Dermis blood vessel endothelial cell (primary cell): Measurements from ENCODE around the gene PROM2. TPM values are rescaled to one million over a fixed set of nuclear protein-coding genes. Genes with fewer than 3 reads are reported as not detected.
"Not testable (repeated sequence)": the region's sequence is repeated elsewhere in the genome, so short reads cannot be mapped to it uniquely, and the experiment has no call there.

ENCODE experiments used
- DNase-seq: peaks from one replicate; pipeline ENCODE4 v3.0.0; 2010
- total RNA-seq: library from RNA; depleted of rRNA; stranded (reverse); fragments of >200 nt; gene quantifications from 2 replicates; pipeline ENCODE4 v1.2.3, GENCODE V29; 2014

Gene PROM2, protein sequence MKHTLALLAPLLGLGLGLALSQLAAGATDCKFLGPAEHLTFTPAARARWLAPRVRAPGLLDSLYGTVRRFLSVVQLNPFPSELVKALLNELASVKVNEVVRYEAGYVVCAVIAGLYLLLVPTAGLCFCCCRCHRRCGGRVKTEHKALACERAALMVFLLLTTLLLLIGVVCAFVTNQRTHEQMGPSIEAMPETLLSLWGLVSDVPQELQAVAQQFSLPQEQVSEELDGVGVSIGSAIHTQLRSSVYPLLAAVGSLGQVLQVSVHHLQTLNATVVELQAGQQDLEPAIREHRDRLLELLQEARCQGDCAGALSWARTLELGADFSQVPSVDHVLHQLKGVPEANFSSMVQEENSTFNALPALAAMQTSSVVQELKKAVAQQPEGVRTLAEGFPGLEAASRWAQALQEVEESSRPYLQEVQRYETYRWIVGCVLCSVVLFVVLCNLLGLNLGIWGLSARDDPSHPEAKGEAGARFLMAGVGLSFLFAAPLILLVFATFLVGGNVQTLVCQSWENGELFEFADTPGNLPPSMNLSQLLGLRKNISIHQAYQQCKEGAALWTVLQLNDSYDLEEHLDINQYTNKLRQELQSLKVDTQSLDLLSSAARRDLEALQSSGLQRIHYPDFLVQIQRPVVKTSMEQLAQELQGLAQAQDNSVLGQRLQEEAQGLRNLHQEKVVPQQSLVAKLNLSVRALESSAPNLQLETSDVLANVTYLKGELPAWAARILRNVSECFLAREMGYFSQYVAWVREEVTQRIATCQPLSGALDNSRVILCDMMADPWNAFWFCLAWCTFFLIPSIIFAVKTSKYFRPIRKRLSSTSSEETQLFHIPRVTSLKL
- 0.05 and 0.34 TPM in 2 replicates for total RNA-seq

DNA sequence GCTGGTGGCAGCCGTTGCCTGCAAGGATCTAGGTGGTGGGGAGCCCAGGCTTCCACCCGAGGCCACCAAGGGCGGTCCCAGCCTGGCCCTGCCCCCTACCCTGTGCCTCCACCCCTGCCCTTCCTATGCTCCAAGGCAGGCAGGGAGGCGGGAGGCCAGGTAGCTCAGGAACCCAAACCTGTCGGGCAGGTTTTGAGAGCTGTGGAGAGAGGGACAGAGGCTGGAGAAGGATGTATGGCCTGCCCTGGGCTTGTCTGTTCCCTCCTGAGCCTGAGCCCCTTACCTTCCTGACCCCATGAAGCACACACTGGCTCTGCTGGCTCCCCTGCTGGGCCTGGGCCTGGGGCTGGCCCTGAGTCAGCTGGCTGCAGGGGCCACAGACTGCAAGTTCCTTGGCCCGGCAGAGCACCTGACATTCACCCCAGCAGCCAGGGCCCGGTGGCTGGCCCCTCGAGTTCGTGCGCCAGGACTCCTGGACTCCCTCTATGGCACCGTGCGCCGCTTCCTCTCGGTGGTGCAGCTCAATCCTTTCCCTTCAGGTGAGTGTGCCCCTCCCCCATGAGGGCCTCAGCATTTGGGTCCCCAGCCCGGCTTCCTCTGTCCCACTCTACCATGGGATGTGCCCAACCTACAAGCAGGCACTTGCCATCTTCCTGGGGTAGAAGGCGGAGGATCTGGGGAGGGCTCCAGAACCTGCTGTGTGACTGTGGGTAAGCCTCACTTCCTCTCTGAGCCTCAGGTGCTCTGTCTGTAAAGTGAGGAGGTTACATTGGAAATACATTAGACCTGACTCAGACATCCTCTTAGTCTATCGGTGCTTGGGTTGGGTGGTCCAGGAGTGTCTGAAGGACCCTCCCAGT is at the start of gene PROM2:
Gene PROM2, plus strand, starts transcription at position 159 of the 860 bp plus-strand sequence. Its CDS starts 137 bp downstream, at position 296.
- no peak for DNase-seq

DNA sequence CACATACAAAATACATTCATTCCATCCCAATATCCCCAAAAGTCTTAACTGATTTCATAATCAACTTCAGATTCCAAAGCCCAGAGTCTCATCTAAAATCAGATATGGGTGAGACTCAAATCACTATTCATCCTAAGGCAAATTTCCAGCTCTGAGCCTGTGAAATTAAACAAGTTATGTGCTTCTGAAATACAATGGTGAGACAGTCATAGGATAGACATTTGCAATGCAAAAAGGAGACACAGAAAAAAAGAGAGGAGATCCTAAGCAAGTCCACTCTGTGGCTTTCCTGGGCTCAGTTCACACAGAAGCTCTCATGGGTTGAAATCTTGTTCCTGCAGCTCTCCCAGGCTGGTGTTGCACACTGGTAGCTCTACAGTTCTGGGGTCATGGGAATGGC is 48.6 kb upstream of the PROM2 start:
- DNase-seq, result no peak

DNA sequence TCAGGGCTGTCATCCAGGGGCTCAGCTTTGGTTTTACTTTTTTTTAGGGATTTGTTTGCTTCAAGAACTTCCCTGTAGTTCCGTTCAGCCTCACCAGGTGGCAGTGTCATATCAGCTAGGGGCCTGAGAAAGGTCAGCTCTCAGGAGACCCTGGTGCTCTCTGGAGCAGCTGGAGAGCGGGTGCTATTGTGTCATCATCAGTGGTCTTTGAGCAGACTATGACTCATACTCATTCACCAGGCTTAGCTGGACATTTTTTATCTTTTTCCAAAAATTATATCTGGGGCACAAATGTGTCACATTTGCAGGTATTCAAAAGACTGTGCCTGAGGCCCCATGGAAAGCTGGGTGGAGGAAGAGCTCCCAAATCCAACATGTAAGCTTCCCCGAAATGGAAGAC is 42.5 kb upstream of the PROM2 start:
- DNase-seq, result peak; percentile 76

DNA sequence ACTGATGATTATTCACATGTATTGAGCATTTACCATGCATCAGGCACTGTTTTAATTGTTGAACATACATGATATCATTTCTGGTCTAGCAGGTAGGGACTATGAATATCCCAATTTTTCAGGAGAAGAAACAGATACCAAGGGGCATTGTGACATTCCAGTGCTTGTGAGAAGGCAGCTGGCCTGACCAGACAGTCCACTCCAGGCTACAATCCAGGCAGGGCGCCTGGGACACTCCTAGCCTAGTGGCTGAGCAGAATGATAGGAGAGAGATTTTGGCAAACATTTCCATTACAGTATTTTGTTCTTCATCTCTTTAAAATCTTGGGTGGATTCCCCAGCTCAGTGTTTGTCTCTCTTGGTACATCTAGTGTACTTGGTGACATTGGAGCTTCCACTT is 42.0 kb upstream of the PROM2 start:
- DNase-seq, result no peak

DNA sequence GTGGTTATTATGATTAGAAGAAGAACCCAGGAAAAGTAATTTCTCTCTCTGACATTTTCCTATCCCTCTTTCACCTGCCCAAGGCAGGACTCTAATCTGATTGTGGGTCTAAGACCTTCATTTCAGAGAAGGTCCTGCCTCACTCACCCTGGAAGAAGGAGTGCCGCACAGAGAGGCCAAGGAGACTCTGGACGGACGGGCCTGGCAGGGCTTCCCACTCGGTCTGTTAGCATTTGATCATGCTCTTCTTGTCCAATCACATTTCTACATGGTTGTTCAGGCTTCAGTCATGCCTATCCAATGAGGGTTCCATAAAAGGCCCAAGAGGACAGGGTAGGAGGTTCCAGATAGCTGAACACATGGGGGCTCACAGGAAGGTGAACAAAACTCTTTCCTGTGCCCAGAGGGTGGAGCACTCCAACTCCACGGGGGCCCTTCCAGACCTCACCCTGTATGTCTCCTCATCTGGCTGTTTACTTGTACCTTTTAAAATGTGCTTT is 39.9 kb upstream of the PROM2 start:
- no peak for DNase-seq

DNA sequence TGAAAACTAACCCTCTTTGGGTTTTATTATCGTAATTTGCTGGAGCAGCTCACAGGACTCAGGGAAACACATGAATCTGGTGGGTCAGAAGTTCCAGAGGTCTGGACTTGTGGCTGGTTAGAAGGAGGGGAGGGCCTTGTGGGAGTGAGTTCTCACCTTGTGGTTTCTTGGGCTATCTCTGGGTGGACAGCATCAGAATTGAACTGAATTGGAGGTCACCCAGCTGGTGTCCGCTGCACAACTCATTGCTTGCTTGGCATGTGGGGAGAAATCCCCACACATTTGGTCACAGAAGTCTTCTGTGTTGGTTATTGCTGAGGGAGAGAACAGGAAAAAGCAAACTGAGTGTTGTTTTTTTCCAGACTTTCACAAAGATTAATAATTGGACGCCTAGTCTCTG is 39.4 kb upstream of the PROM2 start:
- no peak for DNase-seq

DNA sequence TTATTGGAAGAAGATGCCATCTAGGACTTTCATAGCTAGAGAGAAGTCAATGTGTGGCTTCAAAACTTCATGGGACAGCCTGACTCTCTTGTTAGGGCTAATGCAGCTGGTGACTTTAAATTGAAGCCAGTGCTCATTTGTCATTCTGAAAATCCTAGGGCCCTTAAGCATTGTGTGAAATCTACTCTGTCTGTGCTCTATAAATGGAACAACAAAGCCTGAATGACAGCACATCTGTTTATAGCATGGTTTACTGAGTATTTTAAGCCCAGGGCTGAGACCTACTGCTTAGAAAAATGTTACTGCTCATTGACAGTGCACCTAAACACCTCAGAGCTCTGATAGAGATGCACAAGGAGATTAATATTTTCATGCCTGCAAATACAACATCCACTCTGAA is 36.1 kb upstream of the PROM2 start:
- DNase-seq, result no peak

DNA sequence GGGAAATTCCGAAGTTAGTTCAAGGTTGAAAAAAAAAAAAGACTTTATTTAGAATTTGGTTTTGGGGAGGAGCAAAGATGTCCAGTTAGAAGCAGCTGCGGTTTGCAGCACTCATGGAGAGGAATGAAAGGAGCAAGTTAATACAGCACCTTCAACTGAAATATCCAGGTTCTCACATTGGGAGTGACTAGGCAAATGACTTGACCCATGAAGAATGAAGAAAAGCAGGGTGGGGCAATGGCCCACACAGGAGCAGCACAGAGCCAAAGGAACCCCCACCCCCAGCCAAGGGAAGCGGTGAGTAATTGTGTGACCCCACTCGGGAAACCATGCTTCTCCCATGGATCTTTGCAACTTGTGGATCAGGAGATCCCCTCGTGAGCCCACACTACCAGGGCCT is 34.2 kb upstream of the PROM2 start:
- DNase-seq, result no peak

DNA sequence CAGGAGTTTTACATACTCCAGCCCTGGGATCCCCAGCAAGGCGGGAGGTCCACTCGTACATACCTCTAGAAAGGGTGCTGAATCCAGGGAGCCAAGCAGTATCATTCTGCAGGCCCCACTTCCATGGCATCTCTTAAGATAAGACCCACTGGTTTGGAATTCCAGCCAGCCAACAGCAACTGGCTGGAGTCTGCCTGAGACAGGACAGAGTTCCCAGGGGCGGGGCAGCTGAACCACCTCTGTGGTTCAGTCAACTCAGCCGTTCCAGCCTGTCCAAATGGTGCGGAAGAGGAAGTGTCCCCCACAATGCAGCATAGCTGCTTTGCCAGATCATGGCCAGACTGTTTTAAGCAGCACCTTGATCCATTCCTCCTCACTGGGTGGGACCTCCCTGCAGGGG is 33.7 kb upstream of the PROM2 start:
- no peak for DNase-seq

DNA sequence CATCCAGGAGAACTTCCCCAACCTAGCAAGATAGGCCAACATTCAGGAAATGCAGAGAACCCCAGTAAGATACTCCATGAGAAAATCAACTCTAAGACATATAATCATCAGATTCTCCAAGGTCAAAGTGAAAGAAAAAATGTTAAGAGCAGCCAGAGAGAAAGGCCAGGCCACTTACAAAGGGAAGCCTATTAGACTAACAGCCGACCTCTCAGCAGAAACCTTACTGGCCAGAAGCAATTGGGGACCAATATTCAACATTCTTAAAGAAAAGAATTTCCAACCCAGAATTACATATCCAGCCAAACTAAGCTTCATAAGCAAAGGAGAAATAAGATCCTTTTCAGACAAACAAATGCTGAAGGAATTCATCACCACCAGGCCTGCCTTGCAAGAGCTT is 32.2 kb upstream of the PROM2 start:
- DNase-seq, result not testable (repeated sequence)

DNA sequence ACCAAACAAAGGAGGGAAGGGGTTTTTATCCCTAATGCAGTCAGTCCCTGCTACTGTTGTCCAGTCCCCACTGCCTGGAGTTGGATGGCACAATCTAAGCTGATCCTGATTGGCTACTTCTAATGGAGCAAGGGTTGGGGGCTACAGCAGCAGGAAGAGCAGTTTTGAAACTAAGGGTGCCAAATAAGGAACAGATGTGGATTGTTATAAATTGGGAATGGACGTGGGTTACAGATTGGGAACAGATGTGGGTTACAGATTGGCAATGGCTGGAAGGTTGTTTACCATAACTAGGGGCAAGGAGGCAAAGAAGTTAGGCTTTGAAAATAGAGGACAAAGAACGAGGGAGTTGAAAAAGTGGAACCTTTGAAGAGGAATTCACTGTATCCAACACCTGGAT is 16.0 kb upstream of the PROM2 start:
- DNase-seq, result no peak

DNA sequence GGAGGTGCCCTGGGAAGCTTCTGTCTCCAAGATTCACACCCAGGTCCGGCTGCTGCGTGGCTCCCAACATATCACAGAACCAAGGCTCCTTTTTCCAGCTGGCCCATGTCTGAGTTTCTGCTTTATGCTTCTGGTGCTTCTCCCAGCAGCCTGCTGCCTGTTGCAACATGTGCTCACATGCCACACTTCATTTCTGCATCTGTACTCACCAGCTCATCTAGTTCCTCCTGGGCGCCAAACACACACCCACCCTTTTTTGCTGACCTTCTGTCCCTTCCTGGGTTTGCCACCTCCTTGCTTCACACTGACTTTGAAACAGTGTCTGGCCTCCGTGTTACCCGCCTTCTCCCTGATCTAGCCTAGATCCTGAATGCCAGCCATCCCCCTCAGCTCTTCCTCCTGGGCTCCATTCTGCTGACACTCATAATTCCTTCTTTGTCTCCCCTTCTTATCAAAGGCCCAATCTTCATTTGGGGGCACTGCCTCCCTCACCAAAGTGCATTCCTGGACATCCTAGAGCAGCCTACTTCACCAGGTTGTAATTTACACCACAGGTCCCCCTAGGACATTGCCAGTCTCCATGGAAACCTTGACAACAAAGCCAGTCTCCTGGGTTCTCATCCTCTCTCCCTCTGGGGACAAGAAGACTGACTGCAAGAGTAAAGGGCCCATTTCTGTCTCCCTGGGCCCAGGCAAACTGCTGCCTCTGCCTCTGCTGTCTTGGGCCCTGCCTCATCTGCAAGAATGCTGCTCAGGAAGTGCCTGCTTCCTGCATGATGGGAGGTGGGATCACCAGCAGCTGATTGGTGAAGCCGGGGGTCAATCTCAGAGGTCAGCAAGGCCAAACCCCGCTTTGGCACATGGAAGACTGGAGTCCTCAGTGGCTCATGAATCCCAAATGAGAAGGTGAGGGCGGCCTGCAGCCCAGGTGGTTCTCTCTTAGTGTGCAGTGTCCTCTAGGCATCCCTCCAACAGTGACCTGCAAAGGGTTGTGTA is 13.9 kb upstream of the PROM2 start:
- no peak for DNase-seq

DNA sequence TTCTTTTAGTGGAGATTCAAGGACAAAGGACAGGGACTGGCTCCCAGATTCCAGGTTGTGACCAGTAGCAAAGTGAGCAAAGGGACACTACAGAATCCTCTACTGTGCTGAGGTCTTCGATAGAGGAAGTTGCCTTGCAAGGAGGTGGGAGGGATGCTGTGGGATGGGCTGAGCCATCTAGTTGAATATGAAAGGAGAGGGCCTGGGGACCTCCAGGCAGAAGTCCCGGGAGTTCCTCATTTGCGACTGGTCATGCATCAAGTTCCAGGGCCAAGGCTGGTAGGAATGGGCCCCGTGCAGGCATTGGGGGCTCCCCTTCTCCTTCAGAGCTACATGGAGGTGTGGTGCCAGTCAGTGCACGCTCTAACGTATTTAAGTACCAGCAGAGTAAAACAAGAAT is 12.6 kb upstream of the PROM2 start:
- no peak for DNase-seq

DNA sequence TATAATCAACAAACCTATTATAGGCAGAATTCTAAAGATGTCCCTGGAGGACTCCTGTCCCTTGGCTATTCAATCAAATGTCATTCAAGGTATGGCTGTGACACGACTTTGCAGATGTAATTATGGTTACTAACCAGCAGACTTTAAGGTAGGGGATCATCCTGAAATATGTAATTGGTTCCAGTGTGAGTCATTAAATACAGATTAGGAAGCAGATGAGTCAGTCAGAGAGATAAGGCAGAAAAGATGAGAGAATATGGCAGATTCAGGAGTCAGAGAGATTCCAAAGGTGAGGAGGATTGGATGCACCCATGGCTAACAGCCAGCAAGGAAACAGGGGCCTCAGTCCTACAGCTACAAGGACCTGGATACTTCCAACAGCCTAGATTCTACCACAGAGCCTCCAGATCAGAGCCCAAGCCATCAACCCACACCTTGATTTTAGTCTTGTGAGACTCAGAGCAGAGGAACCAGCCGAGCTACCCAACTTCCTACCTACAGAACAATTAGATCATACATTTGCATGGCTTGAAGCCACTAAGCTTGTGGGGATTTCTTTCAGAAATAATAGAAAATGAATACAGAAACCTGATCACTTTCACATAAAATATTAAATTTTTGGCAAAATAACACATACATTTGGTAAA is 11.2 kb upstream of the PROM2 start:
- DNase-seq, result no peak

DNA sequence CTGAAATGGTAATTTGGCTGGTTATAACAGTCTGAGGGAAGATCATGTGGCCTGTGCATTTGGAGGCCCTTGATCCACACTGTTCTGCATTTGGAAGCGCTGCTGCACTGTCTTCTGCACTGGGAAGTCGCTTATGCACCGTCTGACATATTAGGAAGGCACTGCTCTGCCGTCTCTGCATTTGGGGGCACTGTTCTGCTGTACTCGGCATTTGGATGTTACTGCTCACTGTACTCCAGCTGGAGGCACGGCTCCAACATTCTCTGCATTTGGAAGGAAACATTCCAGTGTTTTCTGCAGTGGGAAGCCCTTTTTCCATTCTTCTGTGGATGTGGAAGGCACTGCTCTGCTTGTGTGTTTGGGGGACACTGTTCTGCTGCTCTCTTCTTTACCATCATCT is 9.6 kb upstream of the PROM2 start:
- no peak for DNase-seq

DNA sequence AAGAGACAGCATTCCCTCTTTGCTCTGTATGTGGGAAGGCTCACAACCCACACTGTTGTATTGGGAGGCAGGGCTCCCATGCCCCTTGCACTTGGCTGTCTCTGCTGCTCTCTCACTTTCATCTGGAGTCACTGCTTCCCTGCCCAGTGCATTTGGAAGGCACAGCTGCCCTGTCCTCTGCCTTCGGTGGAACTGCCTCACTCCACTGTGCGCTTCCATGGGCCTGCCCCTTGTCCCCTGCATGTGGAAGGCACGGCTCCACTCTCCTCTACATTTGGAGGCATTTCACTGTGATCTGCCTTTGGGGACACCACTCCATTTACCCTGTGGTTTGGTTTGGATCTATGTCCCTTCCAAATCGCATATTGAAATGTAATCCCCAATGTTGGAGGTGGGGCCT is 9.1 kb upstream of the PROM2 start:
- no peak for DNase-seq

DNA sequence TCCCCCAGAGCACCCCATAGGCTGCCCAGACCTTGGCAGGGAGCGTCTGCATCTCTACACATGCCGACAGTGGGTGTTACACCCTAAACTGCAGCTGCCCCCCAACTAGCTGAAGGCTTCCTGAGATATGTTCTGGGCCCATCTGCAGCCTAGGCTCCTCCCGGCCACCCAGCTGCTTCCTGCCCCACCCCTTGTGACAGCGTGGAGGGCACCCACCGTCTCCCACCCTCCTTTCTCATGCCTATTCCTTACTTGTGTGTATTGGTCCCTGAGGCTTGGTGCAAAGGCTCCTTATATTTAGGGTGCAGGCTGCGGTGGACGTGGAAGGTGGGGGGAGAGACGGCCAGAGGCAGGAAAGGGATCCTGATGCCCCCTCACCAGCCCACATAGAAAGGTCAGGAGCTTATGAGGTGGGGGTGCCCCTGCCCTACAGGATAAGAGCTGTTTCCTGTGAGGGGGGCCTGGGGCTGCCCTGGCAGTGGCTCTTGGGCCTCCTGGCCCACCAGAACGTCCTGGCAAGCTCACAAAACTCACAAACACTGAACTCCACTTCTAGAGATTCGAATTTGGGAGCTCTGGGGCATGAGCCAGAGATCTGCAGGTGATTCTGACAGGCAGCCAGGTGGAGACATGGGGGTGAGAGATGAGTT is 7.3 kb upstream of the PROM2 start:
- no peak for DNase-seq

DNA sequence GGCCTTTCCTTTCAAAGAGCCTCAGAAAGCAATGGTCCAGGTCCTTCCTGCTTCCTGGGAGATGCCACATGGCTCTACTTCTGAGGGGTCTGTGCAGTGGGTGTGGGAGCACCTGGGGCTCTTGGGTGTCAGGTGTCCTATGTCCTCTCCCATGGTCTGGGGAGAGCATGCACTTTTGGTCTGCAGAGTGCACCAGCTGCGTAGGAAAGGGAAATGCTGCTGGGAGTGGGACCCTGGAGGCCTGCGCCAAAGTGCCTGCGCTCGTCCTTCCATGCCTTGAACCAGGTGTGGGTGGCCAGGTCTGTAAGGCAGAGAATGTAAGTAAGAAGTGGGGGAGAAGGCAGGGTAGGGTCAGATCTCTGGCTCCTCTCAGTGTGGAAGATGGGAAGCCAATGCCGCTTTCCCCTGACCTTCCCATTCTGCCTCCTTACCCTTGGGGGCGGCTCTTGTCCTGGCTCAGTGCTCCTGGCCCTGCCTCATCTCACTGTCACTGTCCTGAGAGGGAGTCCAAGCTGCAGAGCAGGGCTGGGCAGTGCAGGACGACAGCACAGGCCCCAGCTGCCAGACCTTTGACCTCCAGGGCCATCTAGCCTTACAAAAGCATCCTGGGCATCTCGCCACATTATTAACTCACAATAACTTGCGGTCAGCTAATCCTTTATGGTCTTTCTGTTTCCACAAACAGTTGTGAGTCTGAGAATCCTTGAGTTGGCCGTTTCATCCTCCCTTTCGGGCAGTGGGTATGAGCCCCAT is 6.6 kb upstream of the PROM2 start:
- no peak for DNase-seq

DNA sequence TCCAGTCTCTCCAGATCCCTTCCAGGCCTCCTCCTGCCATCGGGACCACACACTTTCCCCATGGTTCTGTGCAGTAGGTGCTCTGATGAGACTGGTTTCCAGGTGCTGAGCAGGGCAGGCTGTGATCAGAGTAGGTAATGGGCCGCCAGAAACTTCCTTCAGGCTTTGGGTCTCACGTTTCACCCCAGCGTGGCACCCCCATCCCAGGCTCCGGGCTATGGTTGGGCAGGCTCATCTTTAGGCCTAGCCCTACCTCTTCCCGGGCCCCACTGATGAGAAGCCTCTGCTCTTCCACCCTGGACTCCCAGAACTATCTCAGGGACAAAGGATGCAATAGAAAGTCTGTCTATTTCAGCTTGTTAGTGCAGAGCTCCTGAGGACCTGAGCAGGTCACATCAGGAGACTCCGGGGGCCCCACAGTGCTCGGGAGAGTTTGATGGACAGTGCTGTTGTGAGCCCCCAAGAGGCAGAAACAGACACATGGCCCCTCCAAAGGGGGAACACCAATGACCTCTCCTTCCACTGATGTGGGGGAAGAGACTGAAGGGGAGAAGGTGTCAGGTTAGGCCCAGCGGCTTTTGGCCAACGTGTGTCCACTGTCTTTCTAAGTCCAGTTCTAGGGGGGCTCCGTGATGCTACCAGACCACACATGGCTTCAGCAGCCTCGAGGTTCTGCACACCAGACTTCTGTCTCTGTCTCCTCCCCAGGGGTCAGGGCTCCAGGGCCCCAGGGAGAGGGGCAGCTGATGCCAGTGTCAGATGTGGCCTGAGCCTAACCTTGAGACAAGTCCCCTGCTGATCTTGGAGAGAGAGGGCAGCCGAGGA is 5.8 kb upstream of the PROM2 start:
- DNase-seq, result no peak
